CD4-positive, alpha-beta T cell (primary cell): ENCODE data around the gene CCDC120. TPM values are rescaled to one million over a fixed set of nuclear protein-coding genes. Genes with fewer than 3 reads are reported as not detected.

ENCODE experiments used
- ATAC-seq: fragments of 200-7000 bp; cut with Tn5 transposase; one replicate; pipeline ENCODE4 v1.10.0; 2022; ENCODE audit warnings: mild to moderate bottlenecking; ENCODE audit not compliant: poor library complexity
- CTCF ChIA-PET: fragments of 350-600 bp; sonication (Branson Sonifier 250); formaldehyde crosslinking; loops from one replicate; lab custom pipeline; 2021; ENCODE audit warnings: antibody characterized with exemption, inconsistent platforms; lab: Charles Lee
- POLR2A ChIA-PET: fragments of 350-600 bp; sonication (Branson Sonifier 250); formaldehyde crosslinking; loops from one replicate; lab custom pipeline; 2021; ENCODE audit warnings: antibody characterized with exemption, inconsistent platforms; lab: Charles Lee
- DNase-seq, 14 experiments: peaks; one replicate each; pipeline ENCODE4 v3.0.0-alpha.2; 2013 to 2020; ENCODE audit warnings: mixed read lengths in 2 of 14
- H3K27ac ChIP-seq, 2 donors: one replicate each; pipeline versions ENCODE4 v1.5.1 to v1.7.0; 2013; ENCODE audit warnings: low read length in 2 of 2, low read depth in 1 of 2, mild to moderate bottlenecking in 1 of 2
- H3K27me3 ChIP-seq, 2 experiments: 1 replicate in 1 of 2; 2 replicates in 1 of 2; pipeline versions ENCODE4 v1.6.1 to v1.7.0; 2013; ENCODE audit warnings: low read length in 2 of 2, control low read depth in 1 of 2, mild to moderate bottlenecking in 1 of 2, moderate library complexity in 1 of 2; ENCODE audit not compliant: insufficient read depth in 2 of 2, control insufficient read depth in 1 of 2
- H3K36me3 ChIP-seq: one replicate; pipeline ENCODE4 v1.6.1; 2013; ENCODE audit warnings: low read length, control low read depth; ENCODE audit not compliant: insufficient read depth
- H3K4me1 ChIP-seq: one replicate; pipeline ENCODE4 v1.6.1; 2013; ENCODE audit warnings: low read length, control low read depth; ENCODE audit not compliant: insufficient read depth
- H3K4me3 ChIP-seq: one replicate; pipeline ENCODE4 v1.5.1; 2013; ENCODE audit warnings: mild to moderate bottlenecking, low read length, moderate library complexity
- H3K9me3 ChIP-seq, 2 experiments: 1 replicate in 1 of 2; 2 replicates in 1 of 2; pipeline versions ENCODE4 v1.6.1 to v1.7.0; 2013; ENCODE audit warnings: low read length in 2 of 2, mild to moderate bottlenecking in 2 of 2, control low read depth in 1 of 2, moderate library complexity in 1 of 2; ENCODE audit not compliant: control insufficient read depth in 1 of 2, insufficient read depth in 1 of 2
- H3K27ac Mint-ChIP-seq: one replicate; pipeline ENCODE4 v1.8.0; 2020; ENCODE audit warnings: mixed read lengths
- H3K27me3 Mint-ChIP-seq: one replicate; pipeline ENCODE4 v1.8.0; 2021; ENCODE audit warnings: mixed read lengths
- H3K36me3 Mint-ChIP-seq: one replicate; pipeline ENCODE4 v1.8.0; 2021; ENCODE audit warnings: low read depth, mixed read lengths
- H3K4me1 Mint-ChIP-seq: one replicate; pipeline ENCODE4 v1.8.0; 2021; ENCODE audit warnings: low read depth, mixed read lengths
- H3K4me3 Mint-ChIP-seq: one replicate; pipeline ENCODE4 v1.8.0; 2020; ENCODE audit warnings: mild to moderate bottlenecking, mixed read lengths
- H3K9me3 Mint-ChIP-seq: one replicate; pipeline ENCODE4 v1.8.0; 2020; ENCODE audit warnings: mixed read lengths
- intact Hi-C, 2 experiments: fragments of 100-400 bp; cut with DNase I in 1 of 2; cut with micrococcal nuclease in 1 of 2; formaldehyde crosslinking; loops; one replicate each; pipeline versions ENCODE4 v1.15.1 to v1.9.0; 2023 to 2025; cut with DNase I, micrococcal nuclease
- total RNA-seq, 174 experiments: library from RNA in 2 of 174; stranded (reverse) in 2 of 174; gene quantifications; one replicate each; pipeline ENCODE4 v1.2.3 and lab custom pipeline; 2021 to 2026
- TF ChIP-seq, protein P1 (sequence below): fragments of 200-600 bp; IDR thresholded peaks from one replicate; pipeline ENCODE4 v1.8.0; 2022; ENCODE audit warnings: antibody characterized with exemption, mild to moderate bottlenecking

Gene CCDC120
- total RNA-seq, 2 experiments from 2014 or later = 11.5 to 12.2 TPM

DNA sequence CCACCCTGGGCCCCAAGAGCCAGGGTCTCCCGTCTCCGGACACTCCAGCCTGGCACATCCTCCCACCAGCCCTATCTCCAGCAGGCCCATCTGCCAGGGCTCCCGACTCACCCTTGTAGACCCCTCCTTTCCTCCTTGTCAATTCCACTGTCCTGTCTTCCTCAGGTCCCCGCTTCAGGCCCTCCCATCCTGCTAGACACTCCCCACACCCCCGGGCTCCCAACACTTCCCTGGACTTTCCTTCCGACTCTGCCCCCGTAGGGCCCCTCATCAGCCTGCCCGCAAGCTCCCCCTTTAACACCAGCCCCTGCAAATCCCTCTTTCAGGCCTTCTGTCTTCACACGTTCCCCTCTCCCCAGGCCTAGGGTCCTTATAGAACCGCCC, 13.9 kb downstream of the CCDC120 start:
- H3K4me1 ChIP-seq = peaks cover 20% of the 10 kb centered on the region
- TF ChIP-seq, protein P1, sequence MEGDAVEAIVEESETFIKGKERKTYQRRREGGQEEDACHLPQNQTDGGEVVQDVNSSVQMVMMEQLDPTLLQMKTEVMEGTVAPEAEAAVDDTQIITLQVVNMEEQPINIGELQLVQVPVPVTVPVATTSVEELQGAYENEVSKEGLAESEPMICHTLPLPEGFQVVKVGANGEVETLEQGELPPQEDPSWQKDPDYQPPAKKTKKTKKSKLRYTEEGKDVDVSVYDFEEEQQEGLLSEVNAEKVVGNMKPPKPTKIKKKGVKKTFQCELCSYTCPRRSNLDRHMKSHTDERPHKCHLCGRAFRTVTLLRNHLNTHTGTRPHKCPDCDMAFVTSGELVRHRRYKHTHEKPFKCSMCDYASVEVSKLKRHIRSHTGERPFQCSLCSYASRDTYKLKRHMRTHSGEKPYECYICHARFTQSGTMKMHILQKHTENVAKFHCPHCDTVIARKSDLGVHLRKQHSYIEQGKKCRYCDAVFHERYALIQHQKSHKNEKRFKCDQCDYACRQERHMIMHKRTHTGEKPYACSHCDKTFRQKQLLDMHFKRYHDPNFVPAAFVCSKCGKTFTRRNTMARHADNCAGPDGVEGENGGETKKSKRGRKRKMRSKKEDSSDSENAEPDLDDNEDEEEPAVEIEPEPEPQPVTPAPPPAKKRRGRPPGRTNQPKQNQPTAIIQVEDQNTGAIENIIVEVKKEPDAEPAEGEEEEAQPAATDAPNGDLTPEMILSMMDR = no peak
- no peaks in the 10 kb centered on the region for H3K9me3 ChIP-seq
- Mint-ChIP-seq H3K27me3 (no peaks in the 10 kb centered on the region), H3K4me1 (peaks cover 15% of the 10 kb centered on the region), H3K36me3 (peaks cover 14% of the 10 kb centered on the region), H3K9me3 (no peaks in the 10 kb centered on the region), H3K27ac (peak overlapping the region; percentile 91), H3K4me3 (peak overlapping the region; percentile 84)
- CTCF ChIA-PET = no interaction called here
- DNase-seq (no peak), ATAC-seq (no peak)
- H3K27me3 ChIP-seq = no peaks in the 10 kb centered on the region
- H3K27ac ChIP-seq = no peak overlapping the region
- intact Hi-C loops = no loop called here
- POLR2A ChIA-PET = no interaction called here
- H3K36me3 ChIP-seq = peaks cover 15% of the 10 kb centered on the region
- no peak overlapping the region for H3K4me3 ChIP-seq

DNA sequence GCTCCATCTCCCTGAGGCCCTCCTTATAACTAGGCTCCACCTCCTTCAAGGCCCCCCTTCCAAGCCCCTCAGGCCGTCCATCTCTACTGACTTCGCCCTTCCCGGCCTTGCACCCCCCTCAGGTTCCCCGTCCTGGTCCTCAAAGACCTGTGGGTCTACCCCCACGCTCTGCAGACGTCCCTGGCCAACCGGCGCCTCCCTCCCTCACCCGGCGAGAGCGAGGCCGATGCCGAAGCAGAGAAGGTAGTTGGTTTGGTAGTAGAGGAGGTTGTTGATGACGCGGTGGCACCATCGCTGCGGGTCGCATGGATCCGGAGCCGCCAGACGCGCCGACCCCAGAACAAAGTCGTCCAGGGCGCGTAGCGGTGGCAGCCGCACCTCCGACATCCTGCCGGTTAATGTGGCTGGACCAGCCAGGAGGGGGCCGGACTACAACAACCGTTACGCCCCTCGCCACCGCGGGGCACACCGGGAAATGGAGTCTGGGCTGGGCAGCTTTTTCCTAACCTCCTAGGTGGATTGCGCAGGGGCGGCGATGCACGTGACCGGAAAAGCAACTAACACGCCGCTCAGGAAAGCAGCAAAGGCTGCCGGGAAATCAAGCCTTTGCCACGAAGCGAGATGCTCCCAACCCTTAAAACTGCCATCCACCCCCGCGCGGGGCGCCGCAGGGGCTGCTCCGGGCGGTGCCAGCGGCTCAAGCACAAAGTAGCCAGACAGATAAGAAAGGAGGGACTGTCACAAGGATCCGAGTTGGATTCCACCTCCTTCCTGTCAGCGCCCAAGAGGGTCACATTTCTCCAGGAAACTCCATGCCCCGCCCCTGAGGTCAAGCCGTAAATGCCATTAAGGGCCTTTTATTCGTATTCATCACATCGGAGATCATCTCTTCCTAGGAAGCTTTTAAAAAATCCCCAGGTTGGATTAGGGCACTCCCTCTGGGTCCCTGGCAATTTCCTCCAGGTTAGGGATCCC, 15.1 kb downstream of the CCDC120 start, which contains the start of gene PRAF2:
PRAF2 (minus strand) TSS at position 402 of the 975 bp plus-strand sequence; CDS start at position 387, 15 bp downstream.
- Mint-ChIP-seq H3K4me3 (peak within 1 kb of the TSS; percentile 84), H3K27me3 (no peaks in the 10 kb centered on the region), H3K36me3 (peaks cover 23% of the 10 kb centered on the region), H3K27ac (peak within 1 kb of the TSS; percentile 91), H3K4me1 (peaks cover 20% of the 10 kb centered on the region), H3K9me3 (no peaks in the 10 kb centered on the region)
- H3K9me3 ChIP-seq = no peaks in the 10 kb centered on the region
- intact Hi-C loops = loop anchor here (1.0 to 2.0 kb wide), 3 partner anchors 27 to 49 kb away; partner anchors contain the start of genes GPKOW (in 1 of the 2) and TFE3 (in 1 of the 2)
- peaks cover 25% of the 10 kb centered on the region for H3K4me1 ChIP-seq
- ATAC-seq (peak; percentile 98), DNase-seq (peak; percentile 75 to 95 (median 88))
- ChIA-PET POLR2A (interaction anchor here (0.6 to 1.5 kb wide), 6 partner anchors 31 to 195 kb away, joined by 3 to 9 read pairs (median 3); partner anchors contain the start of genes OTUD5 and TFE3), CTCF (no interaction called here)
- H3K27me3 ChIP-seq = no peaks in the 10 kb centered on the region
- peaks cover 15% of the 10 kb centered on the region for H3K36me3 ChIP-seq
- H3K4me3 ChIP-seq = peak within 1 kb of the TSS; percentile 72
- peak within 1 kb of the TSS; percentile 60 to 66 for H3K27ac ChIP-seq
- TF ChIP-seq, protein P1 = no peak

- Histone ChIP-seq H3K4me1 (peaks cover 33% of the 10 kb centered on the region), H3K27me3 (no peaks in the 10 kb centered on the region), H3K27ac (no peak overlapping the region), H3K36me3 (peaks cover 15% of the 10 kb centered on the region), H3K4me3 (no peak overlapping the region), H3K9me3 (no peaks in the 10 kb centered on the region)
- H3K4me3 Mint-ChIP-seq = no peak overlapping the region
- H3K4me1 Mint-ChIP-seq = peaks cover 27% of the 10 kb centered on the region
- no peaks in the 10 kb centered on the region for H3K9me3 Mint-ChIP-seq
- peak overlapping the region; percentile 27 for H3K27ac Mint-ChIP-seq
- CTCF ChIA-PET = no interaction called here
- ATAC-seq (no peak), DNase-seq (no peak)
- H3K36me3 Mint-ChIP-seq = peaks cover 38% of the 10 kb centered on the region
- POLR2A ChIA-PET = no interaction called here
- intact Hi-C loops = loop anchor here (2.0 to 5.0 kb wide), 3 partner anchors 25 to 33 kb away; partner anchors contain the start of gene TFE3 (in 2 of the 2)
- no peaks in the 10 kb centered on the region for H3K27me3 Mint-ChIP-seq
- TF ChIP-seq, protein P1 = no peak
Measured at GRCh38 chrX:49075347-49075746, 16.5 kb downstream of the CCDC120 start.
